Measurements from ENCODE around the gene SMAD3. TPM values are rescaled to one million over a fixed set of nuclear protein-coding genes. Genes with fewer than 3 reads are reported as not detected.

SMAD3 gene
- total RNA-seq, 1 experiment from 2014 or later, result 99.5 TPM

- Histone ChIP-seq H3K4me1 (replicated peaks; ENCODE audit: insufficient read depth) (peaks cover 38% of the 10 kb centered on the region), H3K36me3 (ENCODE audit: low read depth) (peaks cover 33% of the 10 kb centered on the region), H3K4me2 (peak overlapping the region; percentile 32; the same call in 1 of the 2 replicates), H3K4me3 (no peak overlapping the region), H3K9me3 (ENCODE audit: insufficient read depth, low read depth) (no peaks in the 10 kb centered on the region), H3K27ac (peak overlapping the region; percentile 41), H3K9me2 (ENCODE audit: insufficient read depth) (no peaks in the 10 kb centered on the region), H3F3A (ENCODE audit: insufficient read depth, low read depth) (peaks cover 38% of the 10 kb centered on the region; the same call in 1 of the 2 replicates), H3K79me2 (ENCODE audit: low read depth) (peaks cover 98% of the 10 kb centered on the region), H4K20me1 (ENCODE audit: insufficient read depth) (no peaks in the 10 kb centered on the region), H3K27me3 (ENCODE audit: insufficient read depth, low read depth) (no peaks in the 10 kb centered on the region), H2AFZ (no peak overlapping the region)
- ChIA-PET CTCF (no interaction called here), POLR2A (ENCODE audit: unreplicated experiment) (no interaction called here)
- TF ChIP-seq CTCF (conservative IDR thresholded peaks at IDR 0.05) (no peak), EZH2 (IDR thresholded peaks at IDR 0.05; ENCODE audit: low read depth) (no peak)
- no TSS peak for BruUV-seq (replicated peaks)
- intact Hi-C loops (cut with micrococcal nuclease; ENCODE audit: unreplicated experiment), result no loop called here
- DNase-seq, result no peak
Observed at GRCh38 chr15:67097424-67097823, 32.0 kb downstream of the SMAD3 start.

GRCh38 chr15:67097930-67098740 lies 32.7 kb downstream of the SMAD3 start:
- Histone ChIP-seq H3K4me1 (replicated peaks; ENCODE audit: insufficient read depth) (peaks cover 31% of the 10 kb centered on the region), H3K4me3 (no peak overlapping the region), H3K27me3 (ENCODE audit: insufficient read depth, low read depth) (no peaks in the 10 kb centered on the region), H3K36me3 (ENCODE audit: low read depth) (peaks cover 28% of the 10 kb centered on the region), H3K27ac (no peak overlapping the region), H3K9me3 (ENCODE audit: insufficient read depth, low read depth) (no peaks in the 10 kb centered on the region), H3K79me2 (ENCODE audit: low read depth) (peaks cover 98% of the 10 kb centered on the region), H3F3A (ENCODE audit: insufficient read depth, low read depth) (peaks cover 39% of the 10 kb centered on the region; the same call in 1 of the 2 replicates), H3K4me2 (no peak overlapping the region), H3K9me2 (ENCODE audit: insufficient read depth) (no peaks in the 10 kb centered on the region), H2AFZ (no peak overlapping the region), H4K20me1 (ENCODE audit: insufficient read depth) (no peaks in the 10 kb centered on the region)
- ChIA-PET CTCF (no interaction called here), POLR2A (ENCODE audit: unreplicated experiment) (interaction anchor here (0.7 to 1.0 kb wide), 2 partner anchors 9 to 14 kb away, joined by 6 to 8 read pairs; no protein-coding TSS in a partner anchor)
- intact Hi-C loops (cut with micrococcal nuclease; ENCODE audit: unreplicated experiment), result no loop called here
- no TSS peak for BruUV-seq (replicated peaks)
- TF ChIP-seq EZH2 (IDR thresholded peaks at IDR 0.05; ENCODE audit: low read depth), result no peak
- no peak for TF ChIP-seq CTCF (conservative IDR thresholded peaks at IDR 0.05)
- peak in 1 of 2 experiments; percentile 42 for DNase-seq

- Histone ChIP-seq H3K79me2 (ENCODE audit: low read depth) (peaks cover 98% of the 10 kb centered on the region), H3K36me3 (ENCODE audit: low read depth) (peaks cover 21% of the 10 kb centered on the region), H3K9me3 (ENCODE audit: insufficient read depth, low read depth) (no peaks in the 10 kb centered on the region), H3K4me3 (no peak overlapping the region), H3F3A (ENCODE audit: insufficient read depth, low read depth) (peaks cover 46% of the 10 kb centered on the region; the same call in 1 of the 2 replicates), H3K4me2 (no peak overlapping the region), H3K27ac (no peak overlapping the region), H2AFZ (no peak overlapping the region), H3K9me2 (ENCODE audit: insufficient read depth) (no peaks in the 10 kb centered on the region), H3K27me3 (ENCODE audit: insufficient read depth, low read depth) (no peaks in the 10 kb centered on the region), H4K20me1 (ENCODE audit: insufficient read depth) (no peaks in the 10 kb centered on the region), H3K4me1 (replicated peaks; ENCODE audit: insufficient read depth) (peaks cover 36% of the 10 kb centered on the region)
- POLR2A ChIA-PET (ENCODE audit: unreplicated experiment), result interaction anchor here (0.7 to 1.0 kb wide), 2 partner anchors 8 to 15 kb away, joined by 6 to 8 read pairs; no protein-coding TSS in a partner anchor
- intact Hi-C loops (cut with micrococcal nuclease; ENCODE audit: unreplicated experiment), result no loop called here
- BruUV-seq (replicated peaks), result no TSS peak
- no peak for DNase-seq
- no peak for TF ChIP-seq CTCF (conservative IDR thresholded peaks at IDR 0.05)
- TF ChIP-seq EZH2 (IDR thresholded peaks at IDR 0.05; ENCODE audit: low read depth), result no peak
- CTCF ChIA-PET, result no interaction called here
Observed at GRCh38 chr15:67098768-67099282, 33.4 kb downstream of the SMAD3 start.

Data from PC-9 (cell line).